H4 (cell line): ENCODE results near the gene NR1I3. TPM values are rescaled to one million over a fixed set of nuclear protein-coding genes. Genes with fewer than 3 reads are reported as not detected.
A peak's percentile ranks its signal among the peaks of the same experiment; 100 is the strongest.

Experiments
- DNase-seq: peaks from one replicate; pipeline ENCODE4 v3.0.0-alpha.2; 2015; ENCODE audit warnings: low spot score
- total RNA-seq: library from RNA; depleted of rRNA; stranded (reverse); fragments of >200 nt; shearing (Covaris generic); gene quantifications from 2 replicates; pipeline ENCODE4 v1.2.3, GENCODE V29; 2014; rRNA removed

The NR1I3 gene
- total RNA-seq, 1 experiment from 2014 or later = not detected

- DNase-seq = no peak
These were observed 41.9 kb downstream of the NR1I3 start for GRCh38 chr1:161196111-161196510.

- no peak for DNase-seq
These were observed 42.8 kb downstream of the NR1I3 start for GRCh38 chr1:161195171-161195570.

DNA sequence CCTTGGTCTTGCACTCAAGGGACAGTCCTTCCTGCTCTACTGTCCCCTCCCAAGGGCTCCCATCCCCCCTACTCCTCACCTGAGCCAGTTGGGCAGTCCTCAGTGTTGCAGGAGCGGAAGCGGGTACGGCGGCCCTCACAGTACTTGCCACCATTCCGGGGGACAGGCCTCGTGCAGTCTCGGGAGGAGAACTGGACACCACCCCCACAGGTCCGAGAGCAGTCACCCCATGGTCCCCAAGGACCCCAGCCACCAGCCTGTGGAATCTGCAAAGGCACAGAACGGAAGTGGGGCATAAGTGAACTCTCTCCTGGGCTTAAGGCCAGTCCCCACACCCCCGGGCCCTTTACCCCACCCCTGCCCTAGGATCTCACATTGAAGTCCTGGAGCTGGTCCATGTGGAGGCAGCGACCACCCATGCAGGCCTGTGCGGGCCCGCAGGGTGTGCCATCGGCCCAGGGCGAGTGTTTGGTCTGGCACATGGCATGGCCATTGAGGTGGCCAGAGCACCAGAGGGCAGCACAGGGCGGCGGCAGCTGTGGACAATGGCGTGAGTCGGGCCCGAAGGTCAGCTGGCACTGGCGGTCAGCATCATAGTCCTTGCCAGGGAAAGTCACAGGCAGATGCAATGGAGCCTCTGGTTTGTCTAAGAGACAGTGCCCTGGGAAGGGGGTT is 44.3 kb downstream of the NR1I3 start:
- DNase-seq = no peak

- peak; percentile 55 for DNase-seq
These were observed 45.2 kb downstream of the NR1I3 start for GRCh38 chr1:161192476-161193465.

DNA sequence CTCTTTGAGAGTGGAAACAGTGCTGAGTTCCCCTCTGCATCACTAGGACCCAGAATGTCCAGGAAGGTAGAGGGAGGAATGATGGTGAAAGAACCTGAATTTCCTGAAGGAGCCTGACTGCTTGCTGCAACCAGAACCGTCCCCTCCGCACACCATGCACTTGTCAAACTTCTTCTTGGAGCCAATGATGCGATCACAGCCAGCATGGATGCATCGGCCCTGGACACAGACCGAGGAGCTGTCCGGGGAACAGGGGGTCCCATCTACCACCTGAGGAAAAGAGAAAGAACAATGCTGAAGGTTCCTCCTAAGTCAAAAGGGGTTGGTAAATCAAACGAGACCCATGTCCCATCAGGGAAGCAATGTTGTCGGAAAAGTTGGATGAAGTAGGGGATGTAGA is 46.0 kb downstream of the NR1I3 start:
- no peak for DNase-seq

DNA sequence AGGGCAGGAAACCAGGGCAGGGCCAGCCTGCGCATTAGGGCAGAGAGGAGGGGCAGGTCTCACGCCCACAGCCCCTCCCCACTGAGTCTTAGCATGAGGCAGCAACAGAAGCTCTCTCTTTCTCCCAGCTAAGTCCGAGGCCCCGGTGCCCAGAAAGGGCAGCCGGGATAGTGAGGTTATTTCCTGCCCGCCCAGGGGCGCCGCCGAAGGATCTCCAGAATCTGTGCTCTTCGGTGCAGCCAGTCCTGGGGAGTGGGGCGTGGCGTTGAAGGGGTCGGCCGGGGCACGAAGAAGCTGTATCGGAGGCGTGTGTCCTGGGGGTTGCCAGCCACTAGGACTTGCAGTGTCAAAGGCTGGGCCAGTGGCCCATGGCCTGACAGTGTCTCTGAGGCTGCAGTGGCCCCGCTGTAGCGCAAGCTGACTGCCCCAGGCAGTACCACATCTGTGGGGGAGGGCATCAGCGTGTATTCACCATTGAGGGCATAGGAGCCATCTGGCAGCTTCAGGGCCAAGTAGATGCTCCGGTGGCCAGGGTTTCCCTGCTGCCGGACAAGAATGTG is 47.0 kb downstream of the NR1I3 start:
- DNase-seq = no peak

DNA sequence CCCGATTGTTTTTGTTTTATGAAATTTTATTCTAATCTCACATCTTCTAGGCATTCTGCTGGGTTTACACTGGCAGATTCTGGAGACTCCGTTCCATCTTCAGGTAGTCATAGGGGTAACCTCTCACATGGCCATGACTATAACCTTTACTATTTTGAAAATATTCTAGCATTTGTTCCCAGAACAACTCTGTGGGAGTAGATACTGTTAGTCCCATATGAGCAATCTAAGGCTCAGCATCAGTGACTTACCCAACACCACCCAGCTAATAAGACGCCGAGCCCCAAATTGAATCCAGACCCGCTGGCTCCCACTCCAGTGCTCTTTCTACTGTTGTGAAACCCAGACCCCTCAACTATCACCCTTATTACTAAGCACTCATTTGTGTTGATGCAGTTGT is 49.0 kb downstream of the NR1I3 start:
- no peak for DNase-seq

GRCh38 chr1:161188381-161188780 is 49.6 kb downstream of the NR1I3 start:
- DNase-seq = no peak

DNA sequence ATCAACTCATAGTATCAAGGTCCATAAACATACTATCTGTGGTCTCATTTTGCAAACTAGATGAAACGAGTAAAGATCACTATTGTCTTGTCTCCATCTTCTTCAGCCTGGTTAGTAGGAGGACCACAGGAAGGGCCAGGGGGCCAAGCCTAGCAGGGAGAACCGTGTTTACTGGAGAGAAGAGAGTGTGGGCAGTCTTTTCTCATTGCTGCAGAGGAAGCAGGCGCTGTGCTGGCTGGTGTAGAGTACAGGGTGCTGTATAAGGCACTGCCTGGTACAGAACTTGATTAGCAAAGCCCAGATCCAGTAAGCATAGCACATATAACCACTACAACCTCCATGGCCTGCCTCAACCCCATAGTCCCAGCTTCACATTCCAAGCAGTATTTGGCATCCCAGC is 50.7 kb downstream of the NR1I3 start:
- DNase-seq = no peak

DNA sequence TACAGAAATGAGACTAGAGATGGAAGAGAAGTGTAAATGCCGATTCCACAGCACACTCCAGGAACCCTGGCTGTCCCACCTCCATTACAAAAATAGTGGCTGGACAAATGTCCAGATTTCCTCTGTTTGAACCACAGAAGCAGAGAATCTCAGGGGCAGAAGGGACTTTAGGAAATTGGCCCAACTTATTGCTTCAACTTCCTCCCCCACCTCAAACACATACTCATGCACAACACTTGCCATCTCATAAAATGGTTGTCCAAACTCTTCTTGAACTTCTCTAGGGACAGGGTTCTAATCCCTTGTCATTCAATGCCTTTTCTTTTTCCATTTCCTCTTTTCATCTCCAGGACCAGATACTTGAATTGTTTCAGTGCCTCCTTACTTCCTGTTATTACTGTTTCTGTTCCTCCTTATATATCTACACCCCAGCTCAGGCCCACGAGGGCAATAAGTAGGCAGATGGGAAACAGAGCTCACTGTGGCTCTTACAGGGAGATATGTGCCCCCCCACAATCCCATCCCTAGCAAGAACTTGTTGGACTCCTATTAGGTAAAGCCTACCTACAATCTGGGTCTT is 52.2 kb downstream of the NR1I3 start:
- DNase-seq = no peak

DNA sequence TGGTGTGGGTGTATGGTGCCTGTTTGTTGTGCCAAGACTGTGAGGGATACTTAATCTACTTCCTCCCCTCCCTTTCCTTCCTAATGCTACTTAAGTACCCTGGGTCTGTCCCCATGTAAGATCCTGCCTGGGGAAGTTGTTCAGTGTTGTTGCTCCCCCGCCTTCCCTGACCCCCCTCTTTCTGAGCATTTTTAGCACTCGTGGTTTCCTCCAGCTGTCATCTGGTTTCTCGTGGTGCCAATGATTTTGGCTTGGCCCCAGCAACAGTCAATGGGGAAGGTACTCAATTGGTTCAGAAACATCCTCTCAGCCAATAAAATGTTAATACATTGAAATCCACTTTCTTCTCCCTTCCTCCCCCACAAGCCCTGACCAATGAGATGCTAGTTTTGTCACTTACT is 52.7 kb downstream of the NR1I3 start:
- peak; percentile 32 for DNase-seq

- DNase-seq = no peak
These were observed 55.8 kb downstream of the NR1I3 start for GRCh38 chr1:161182214-161182613.

GRCh38 chr1:161180639-161181038 is 57.4 kb downstream of the NR1I3 start:
- DNase-seq = no peak

- no peak for DNase-seq
These were observed 58.3 kb downstream of the NR1I3 start for GRCh38 chr1:161179698-161180097.

Other genes starting within 250 kb of the NR1I3 start
- gene F11R, start 217.1 kb downstream of the NR1I3 start, total RNA-seq = 5.2 and 6.4 TPM in 2 replicates
- gene TSTD1, start 199.2 kb downstream of the NR1I3 start, total RNA-seq = not detected in 2 replicates
- 57.7 and 60.3 TPM in 2 replicates for gene USF1, start 192.2 kb downstream of the NR1I3 start, total RNA-seq
- 0.02 TPM in 1 of 2 replicates, not detected in the other for gene ARHGAP30, start 168.3 kb downstream of the NR1I3 start, total RNA-seq
- 0.14 TPM in 1 of 2 replicates, not detected in the other for gene NECTIN4, start 148.6 kb downstream of the NR1I3 start, total RNA-seq
- gene KLHDC9, start 139.8 kb downstream of the NR1I3 start, total RNA-seq = not detected in 2 replicates
- gene PFDN2, start 120.2 kb downstream of the NR1I3 start, total RNA-seq = 85.6 and 94.8 TPM in 2 replicates
- 34.9 and 36.6 TPM in 2 replicates for gene NIT1, start 120.1 kb downstream of the NR1I3 start, total RNA-seq
- gene DEDD, start 105.5 kb downstream of the NR1I3 start, total RNA-seq = 22.2 and 28.2 TPM in 2 replicates
- 140 and 161 TPM in 2 replicates for gene UFC1, start 84.2 kb downstream of the NR1I3 start, total RNA-seq
- 5.8 and 6.9 TPM in 2 replicates for gene USP21, start 78.7 kb downstream of the NR1I3 start, total RNA-seq
- 9.2 and 13.9 TPM in 2 replicates for gene PPOX, start 71.8 kb downstream of the NR1I3 start, total RNA-seq
- gene B4GALT3, start 60.7 kb downstream of the NR1I3 start, total RNA-seq = 28.0 and 38.0 TPM in 2 replicates
- gene ADAMTS4, start 39.1 kb downstream of the NR1I3 start, total RNA-seq = not detected in 2 replicates
- 101 and 120 TPM in 2 replicates for gene NDUFS2, start 35.8 kb downstream of the NR1I3 start, total RNA-seq
- gene FCER1G, start 22.9 kb downstream of the NR1I3 start, total RNA-seq = 2.0 and 6.1 TPM in 2 replicates
- not detected in 2 replicates for gene APOA2, start 14.6 kb downstream of the NR1I3 start, total RNA-seq
- 7.1 and 8.5 TPM in 2 replicates for gene TOMM40L, start 12.1 kb downstream of the NR1I3 start, total RNA-seq
- not detected in 2 replicates for gene PCP4L1, start 20.5 kb upstream of the NR1I3 start, total RNA-seq
- gene MPZ, start 71.8 kb upstream of the NR1I3 start, total RNA-seq = 0.27 and 0.39 TPM in 2 replicates
- 33.2 and 42.6 TPM in 2 replicates for gene SDHC, start 76.2 kb upstream of the NR1I3 start, total RNA-seq
- gene CFAP126, start 129.7 kb upstream of the NR1I3 start, total RNA-seq = not detected in 2 replicates